Astrocyte (in vitro differentiated cells and primary cell): ENCODE data around the gene SPTBN5. TPM values are rescaled to one million over a fixed set of nuclear protein-coding genes. Genes with fewer than 3 reads are reported as not detected.

ENCODE experiments used
- DNase-seq: peaks from one replicate; pipeline ENCODE4 v3.0.0-alpha.2; 2010; ENCODE audit warnings: low read depth
- FAIRE-seq: peaks from 2 replicates; lab custom pipeline; 2011; peaks lifted over from hg19 to GRCh38; lab: Jason Lieb, UNC
- H2AFZ ChIP-seq: 2 replicates; pipeline ENCODE4 v1.6.0; 2012; ENCODE audit warnings: low read depth, low read length, inconsistent platforms
- H3K27ac ChIP-seq: 2 replicates; pipeline ENCODE4 v1.5.1; 2011; ENCODE audit warnings: low read depth, low read length, inconsistent platforms
- H3K27me3 ChIP-seq: 2 replicates; pipeline ENCODE4 v1.6.0; 2011; ENCODE audit warnings: low read length, inconsistent platforms; ENCODE audit not compliant: insufficient read depth
- H3K36me3 ChIP-seq: 2 replicates; pipeline ENCODE4 v1.5.1; 2011; ENCODE audit warnings: low read length, inconsistent platforms; ENCODE audit not compliant: insufficient read depth
- H3K4me1 ChIP-seq: 2 replicates; pipeline ENCODE4 v1.5.1; 2011; ENCODE audit warnings: low read length, inconsistent platforms; ENCODE audit not compliant: insufficient read depth
- H3K4me2 ChIP-seq: 2 replicates; pipeline ENCODE4 v1.6.0; 2012; ENCODE audit warnings: low read length, inconsistent platforms
- H3K4me3 ChIP-seq: 2 replicates; pipeline ENCODE4 v1.5.1; 2011; ENCODE audit warnings: low read depth, mild to moderate bottlenecking, low read length, inconsistent platforms; ENCODE audit not compliant: insufficient read depth
- H3K79me2 ChIP-seq: 2 replicates; pipeline ENCODE4 v1.6.0; 2012; ENCODE audit warnings: mild to moderate bottlenecking, low read length, inconsistent platforms; ENCODE audit not compliant: insufficient read depth
- H3K9ac ChIP-seq: 2 replicates; pipeline ENCODE4 v1.6.0; 2012; ENCODE audit warnings: mild to moderate bottlenecking, low read length, inconsistent platforms
- H3K9me3 ChIP-seq: 2 replicates; pipeline ENCODE4 v1.5.1; 2012; ENCODE audit warnings: low read depth, mild to moderate bottlenecking, low read length, inconsistent platforms; ENCODE audit not compliant: insufficient read depth
- H4K20me1 ChIP-seq: 2 replicates; pipeline ENCODE4 v1.6.0; 2012; ENCODE audit warnings: low read length, inconsistent platforms; ENCODE audit not compliant: insufficient read depth
- H3K27ac Mint-ChIP-seq: one replicate; pipeline ENCODE4 v1.8.0; 2021; ENCODE audit warnings: mild to moderate bottlenecking, mixed read lengths; ENCODE audit not compliant: unreplicated experiment
- H3K27me3 Mint-ChIP-seq: one replicate; pipeline ENCODE4 v1.8.0; 2021; ENCODE audit warnings: low read depth, mixed read lengths; ENCODE audit not compliant: unreplicated experiment
- H3K36me3 Mint-ChIP-seq: one replicate; pipeline ENCODE4 v1.8.0; 2021; ENCODE audit warnings: low read depth, mixed read lengths; ENCODE audit not compliant: unreplicated experiment
- H3K4me1 Mint-ChIP-seq: one replicate; pipeline ENCODE4 v1.8.0; 2021; ENCODE audit warnings: low read depth, mixed read lengths; ENCODE audit not compliant: unreplicated experiment
- H3K4me3 Mint-ChIP-seq: one replicate; pipeline ENCODE4 v1.8.0; 2021; ENCODE audit warnings: mild to moderate bottlenecking, moderate library complexity, mixed read lengths; ENCODE audit not compliant: unreplicated experiment
- H3K9me3 Mint-ChIP-seq: one replicate; pipeline ENCODE4 v1.8.0; 2021; ENCODE audit warnings: mild to moderate bottlenecking, mixed read lengths; ENCODE audit not compliant: unreplicated experiment
- EZH2 ChIP-seq: IDR thresholded peaks from 2 replicates; pipeline ENCODE4 v1.6.1; 2012; ENCODE audit warnings: mild to moderate bottlenecking, low read length, inconsistent platforms; ENCODE audit not compliant: insufficient read depth
- total RNA-seq: library from RNA; stranded (reverse); gene quantifications from 2 replicates; pipeline ENCODE4 v1.2.1, GENCODE V29; 2021
- TF ChIP-seq, protein P1 (sequence below): IDR thresholded peaks from 2 replicates; pipeline ENCODE4 v1.5.1; 2011; ENCODE audit warnings: low read depth, mild to moderate bottlenecking, inconsistent platforms, low read length, moderate library complexity; ENCODE audit not compliant: insufficient read depth

The SPTBN5 gene
- total RNA-seq, 1 donor from 2014 or later: 5.3 TPM

GRCh38 chr15:41941644-41942415 is 48.0 kb upstream of the SPTBN5 start:
- Mint-ChIP-seq H3K36me3 (peaks cover 14% of the 10 kb centered on the region), H3K4me3 (no peak overlapping the region), H3K27ac (peak overlapping the region; percentile 94), H3K4me1 (peaks cover 70% of the 10 kb centered on the region), H3K27me3 (no peaks in the 10 kb centered on the region), H3K9me3 (no peaks in the 10 kb centered on the region)
- H3K27ac ChIP-seq: peak overlapping the region; percentile 11
- H3K27me3 ChIP-seq: no peaks in the 10 kb centered on the region
- H3K9me3 ChIP-seq: no peaks in the 10 kb centered on the region
- no peak overlapping the region for H3K4me2 ChIP-seq
- DNase-seq: no peak
- FAIRE-seq: no peak
- H3K4me1 ChIP-seq: peaks cover 57% of the 10 kb centered on the region
- no peak overlapping the region for H3K4me3 ChIP-seq
- no peaks in the 10 kb centered on the region for H4K20me1 ChIP-seq
- H3K9ac ChIP-seq: peak overlapping the region; percentile 2
- H3K79me2 ChIP-seq: peaks cover 33% of the 10 kb centered on the region
- TF ChIP-seq, protein P1, sequence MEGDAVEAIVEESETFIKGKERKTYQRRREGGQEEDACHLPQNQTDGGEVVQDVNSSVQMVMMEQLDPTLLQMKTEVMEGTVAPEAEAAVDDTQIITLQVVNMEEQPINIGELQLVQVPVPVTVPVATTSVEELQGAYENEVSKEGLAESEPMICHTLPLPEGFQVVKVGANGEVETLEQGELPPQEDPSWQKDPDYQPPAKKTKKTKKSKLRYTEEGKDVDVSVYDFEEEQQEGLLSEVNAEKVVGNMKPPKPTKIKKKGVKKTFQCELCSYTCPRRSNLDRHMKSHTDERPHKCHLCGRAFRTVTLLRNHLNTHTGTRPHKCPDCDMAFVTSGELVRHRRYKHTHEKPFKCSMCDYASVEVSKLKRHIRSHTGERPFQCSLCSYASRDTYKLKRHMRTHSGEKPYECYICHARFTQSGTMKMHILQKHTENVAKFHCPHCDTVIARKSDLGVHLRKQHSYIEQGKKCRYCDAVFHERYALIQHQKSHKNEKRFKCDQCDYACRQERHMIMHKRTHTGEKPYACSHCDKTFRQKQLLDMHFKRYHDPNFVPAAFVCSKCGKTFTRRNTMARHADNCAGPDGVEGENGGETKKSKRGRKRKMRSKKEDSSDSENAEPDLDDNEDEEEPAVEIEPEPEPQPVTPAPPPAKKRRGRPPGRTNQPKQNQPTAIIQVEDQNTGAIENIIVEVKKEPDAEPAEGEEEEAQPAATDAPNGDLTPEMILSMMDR: no peak
- TF ChIP-seq EZH2: no peak
- peaks cover 11% of the 10 kb centered on the region for H3K36me3 ChIP-seq
- no peak overlapping the region for H2AFZ ChIP-seq

- Mint-ChIP-seq H3K4me1 (peaks cover 69% of the 10 kb centered on the region), H3K27me3 (no peaks in the 10 kb centered on the region), H3K9me3 (no peaks in the 10 kb centered on the region), H3K4me3 (peak overlapping the region; percentile 52), H3K27ac (peak overlapping the region; percentile 83), H3K36me3 (peaks cover 22% of the 10 kb centered on the region)
- H3K4me2 ChIP-seq: peak overlapping the region; percentile 61
- peaks cover 8% of the 10 kb centered on the region for H3K36me3 ChIP-seq
- no peak overlapping the region for H3K4me3 ChIP-seq
- H3K4me1 ChIP-seq: peaks cover 60% of the 10 kb centered on the region
- H3K9ac ChIP-seq: peak overlapping the region; percentile 42
- H2AFZ ChIP-seq: no peak overlapping the region
- no peaks in the 10 kb centered on the region for H3K27me3 ChIP-seq
- H3K79me2 ChIP-seq: peaks cover 21% of the 10 kb centered on the region
- peak overlapping the region; percentile 79 for H3K27ac ChIP-seq
- no peaks in the 10 kb centered on the region for H3K9me3 ChIP-seq
- DNase-seq: peak; percentile 90
- H4K20me1 ChIP-seq: no peaks in the 10 kb centered on the region
- TF ChIP-seq, protein P1: no peak
- no peak for TF ChIP-seq EZH2
- peak; percentile 79 for FAIRE-seq
Observed at GRCh38 chr15:41940441-41940857, 46.6 kb upstream of the SPTBN5 start.

DNA sequence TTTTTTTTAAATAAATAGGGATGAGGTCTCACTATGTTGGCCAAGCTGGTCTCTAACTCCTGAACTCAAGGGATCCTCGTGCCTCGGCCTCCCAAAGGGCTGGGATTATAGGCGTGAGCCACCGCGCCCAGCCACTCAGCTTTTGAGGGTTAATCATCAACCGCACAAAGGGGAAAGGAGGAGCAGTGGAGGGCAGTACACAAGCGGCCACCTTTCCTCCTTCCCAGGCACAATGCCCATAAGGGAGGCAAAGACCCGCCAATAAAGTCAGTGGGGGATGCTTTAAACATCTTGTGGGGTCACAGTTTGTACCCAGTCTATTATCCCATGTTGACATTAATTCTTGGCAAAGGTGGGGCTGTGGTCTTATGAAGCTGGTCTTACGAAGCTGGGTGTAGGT is 46.1 kb upstream of the SPTBN5 start:
- H3K36me3 ChIP-seq: peaks cover 8% of the 10 kb centered on the region
- Mint-ChIP-seq H3K27ac (peak overlapping the region; percentile 83), H3K4me3 (no peak overlapping the region), H3K27me3 (no peaks in the 10 kb centered on the region), H3K4me1 (peaks cover 69% of the 10 kb centered on the region), H3K9me3 (no peaks in the 10 kb centered on the region), H3K36me3 (peaks cover 26% of the 10 kb centered on the region)
- no peak for TF ChIP-seq EZH2
- TF ChIP-seq, protein P1: no peak
- FAIRE-seq: no peak
- H3K27ac ChIP-seq: peak overlapping the region; percentile 79
- H3K9ac ChIP-seq: peak overlapping the region; percentile 42
- no peak overlapping the region for H3K4me3 ChIP-seq
- peaks cover 22% of the 10 kb centered on the region for H3K79me2 ChIP-seq
- H3K4me1 ChIP-seq: peaks cover 60% of the 10 kb centered on the region
- H3K4me2 ChIP-seq: peak overlapping the region; percentile 61
- DNase-seq: no peak
- no peaks in the 10 kb centered on the region for H3K27me3 ChIP-seq
- no peaks in the 10 kb centered on the region for H3K9me3 ChIP-seq
- H2AFZ ChIP-seq: no peak overlapping the region
- H4K20me1 ChIP-seq: no peaks in the 10 kb centered on the region
